ENCODE measurements around the gene SH3RF3. TPM values are rescaled to one million over a fixed set of nuclear protein-coding genes. Genes with fewer than 3 reads are reported as not detected.
"Not testable (repeated sequence)": the region's sequence is repeated elsewhere in the genome, so short reads cannot be mapped to it uniquely, and the experiment has no call there.

SH3RF3 gene
- total RNA-seq, 1 donor from 2014 or later = 12.3 TPM

- DNase-seq = no peak
Measured at GRCh38 chr2:109159096-109159495, 30.1 kb downstream of the SH3RF3 start.

- no peak for DNase-seq
Measured at GRCh38 chr2:109160714-109161440, 31.9 kb downstream of the SH3RF3 start.

GRCh38 chr2:109162367-109162766 lies 33.4 kb downstream of the SH3RF3 start:
- not testable (repeated sequence) for DNase-seq

DNA sequence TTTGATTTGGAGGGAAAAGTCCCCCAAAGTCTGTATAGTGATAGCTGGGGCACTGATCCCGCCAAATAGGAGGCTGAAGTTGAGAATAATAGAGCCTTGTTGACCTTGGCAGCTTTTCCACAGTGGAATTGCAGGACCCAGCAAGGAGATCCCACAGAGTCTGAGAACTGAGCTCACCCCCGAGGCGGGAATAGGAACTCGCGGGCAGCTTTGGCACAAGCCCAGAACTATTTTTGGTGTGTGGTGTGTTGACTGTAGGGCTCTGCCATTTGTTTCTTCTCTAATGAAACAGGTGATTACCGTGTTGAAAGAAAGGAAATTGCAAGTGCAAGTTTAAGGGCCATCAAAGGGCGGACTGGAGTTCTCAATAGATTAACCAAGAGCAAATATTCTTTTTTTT lies 34.0 kb downstream of the SH3RF3 start:
- no peak for DNase-seq

DNA sequence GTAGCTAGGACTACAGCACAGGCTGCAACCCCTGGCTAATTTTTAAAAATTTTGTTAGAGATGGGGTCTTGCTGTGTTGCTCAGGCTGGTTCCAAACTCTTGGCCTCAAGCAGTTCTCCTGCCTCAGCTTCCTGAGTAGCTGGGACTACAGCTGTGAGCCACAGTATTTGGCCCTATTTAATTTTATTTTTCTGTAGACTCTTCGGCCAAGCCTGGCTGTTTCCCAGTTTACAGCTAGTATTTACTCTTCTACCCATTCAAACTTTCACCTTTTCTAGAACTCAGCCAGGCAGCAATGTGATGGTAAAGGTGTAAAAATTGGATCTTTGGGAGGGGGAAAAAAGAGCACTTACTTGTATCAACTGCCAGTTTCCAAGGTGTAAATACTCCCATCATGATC lies 35.3 kb downstream of the SH3RF3 start:
- no peak for DNase-seq

DNA sequence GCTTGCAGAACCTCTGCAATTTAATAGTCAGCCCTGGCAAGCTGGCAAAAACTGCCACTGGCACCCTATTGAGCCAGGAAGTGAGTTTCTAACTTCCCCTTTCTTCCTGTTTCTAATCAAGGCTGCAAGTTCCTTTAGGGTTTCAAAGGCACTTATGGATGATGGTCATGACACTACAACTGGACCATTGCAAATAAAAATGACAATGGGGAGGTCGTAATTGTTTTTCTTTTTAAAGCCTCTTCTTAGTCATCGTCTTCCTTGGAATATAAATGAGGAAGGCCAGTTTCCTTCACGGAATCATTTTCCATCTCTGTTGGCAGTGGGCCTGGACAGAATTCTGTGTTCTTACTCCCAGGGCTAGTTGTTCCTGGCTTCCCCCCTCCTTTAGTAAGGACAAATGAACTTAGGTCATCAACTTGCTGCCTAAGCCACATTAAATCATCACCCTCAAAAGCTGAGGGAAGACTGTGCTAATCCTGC lies 35.8 kb downstream of the SH3RF3 start:
- DNase-seq = no peak

DNA sequence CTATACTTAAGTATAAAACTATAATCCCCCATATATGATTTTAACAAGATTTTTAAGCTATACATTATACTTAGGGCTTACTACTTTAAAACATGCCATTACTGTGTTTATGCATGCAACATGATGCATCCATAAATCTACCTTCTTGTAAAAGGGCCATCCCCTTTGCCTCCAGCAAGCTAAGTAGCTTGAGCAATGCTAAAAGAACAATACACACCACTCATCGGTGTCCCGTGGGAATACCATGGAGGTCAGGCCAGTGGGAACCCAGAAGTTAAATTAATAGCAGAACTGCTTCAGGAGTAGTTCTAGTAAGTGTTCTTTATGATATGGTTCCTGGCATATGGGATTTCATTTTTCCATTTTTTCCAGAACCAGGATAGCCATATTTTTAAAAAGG lies 37.8 kb downstream of the SH3RF3 start:
- no peak for DNase-seq

GRCh38 chr2:109168086-109168485 lies 39.1 kb downstream of the SH3RF3 start:
- no peak for DNase-seq

DNA sequence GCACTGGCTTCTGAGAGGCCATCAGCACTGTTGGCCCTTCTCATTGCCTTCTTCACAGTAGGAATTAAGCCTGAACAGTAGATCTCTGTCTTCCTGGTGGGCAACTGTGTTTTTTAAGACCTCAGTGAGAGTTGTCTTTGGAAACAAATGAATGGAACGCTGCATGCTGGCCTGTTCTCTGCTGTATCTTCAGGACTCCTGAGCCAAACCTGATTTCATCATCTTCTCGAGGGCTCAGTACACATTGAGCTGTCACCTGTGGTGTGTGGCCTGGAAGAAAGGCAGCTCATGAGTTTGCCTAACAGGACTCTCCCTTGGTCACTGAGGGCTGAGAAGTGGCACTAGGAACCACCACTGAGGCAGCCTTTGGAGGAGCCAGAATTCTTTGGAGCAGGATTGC lies 39.7 kb downstream of the SH3RF3 start:
- DNase-seq = no peak

GRCh38 chr2:109170645-109171044 lies 41.6 kb downstream of the SH3RF3 start:
- DNase-seq = no peak

DNA sequence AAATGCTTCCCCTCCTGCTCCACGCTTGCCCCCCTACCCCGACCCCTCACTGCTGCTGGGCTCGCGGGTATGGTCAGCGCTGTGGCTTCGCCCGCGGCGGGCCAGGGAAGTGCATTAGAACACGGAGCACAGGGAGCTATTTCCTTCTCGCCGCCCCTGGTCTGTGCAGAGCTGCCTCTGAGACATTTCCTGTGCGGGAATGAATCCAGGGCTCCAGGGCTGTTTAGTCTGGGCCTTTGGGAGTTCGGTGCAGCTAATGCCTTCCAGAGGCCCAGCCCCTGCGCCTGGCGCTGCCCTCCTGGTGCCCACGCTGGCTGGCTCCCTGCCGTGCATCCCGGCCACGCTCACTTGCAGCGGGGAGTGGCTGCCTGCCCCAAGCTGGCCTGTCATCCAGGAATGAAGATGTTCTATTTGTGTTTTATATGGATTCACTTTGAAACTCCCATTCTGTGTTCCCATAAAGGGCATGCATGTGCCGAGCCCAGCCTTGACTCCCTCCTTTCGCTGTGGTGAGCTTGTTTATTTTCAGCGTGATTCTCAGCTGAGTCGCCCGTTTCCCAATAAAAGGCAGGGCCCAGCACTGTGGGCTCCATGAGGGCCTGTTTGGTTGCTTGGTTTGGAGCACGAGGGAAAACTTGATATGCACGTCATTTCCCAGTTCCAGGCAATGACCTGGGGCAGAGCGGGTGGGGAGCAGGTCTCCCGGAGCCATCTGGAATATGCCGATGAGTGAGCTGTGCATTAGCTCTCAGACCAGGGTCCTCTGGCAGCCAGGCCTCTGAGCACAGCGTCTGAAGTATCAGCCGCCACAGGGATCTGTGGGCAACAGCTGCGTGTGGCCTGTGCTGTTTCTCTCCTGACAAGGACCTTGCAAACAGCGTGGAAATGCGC lies 42.7 kb downstream of the SH3RF3 start:
- DNase-seq = no peak

DNA sequence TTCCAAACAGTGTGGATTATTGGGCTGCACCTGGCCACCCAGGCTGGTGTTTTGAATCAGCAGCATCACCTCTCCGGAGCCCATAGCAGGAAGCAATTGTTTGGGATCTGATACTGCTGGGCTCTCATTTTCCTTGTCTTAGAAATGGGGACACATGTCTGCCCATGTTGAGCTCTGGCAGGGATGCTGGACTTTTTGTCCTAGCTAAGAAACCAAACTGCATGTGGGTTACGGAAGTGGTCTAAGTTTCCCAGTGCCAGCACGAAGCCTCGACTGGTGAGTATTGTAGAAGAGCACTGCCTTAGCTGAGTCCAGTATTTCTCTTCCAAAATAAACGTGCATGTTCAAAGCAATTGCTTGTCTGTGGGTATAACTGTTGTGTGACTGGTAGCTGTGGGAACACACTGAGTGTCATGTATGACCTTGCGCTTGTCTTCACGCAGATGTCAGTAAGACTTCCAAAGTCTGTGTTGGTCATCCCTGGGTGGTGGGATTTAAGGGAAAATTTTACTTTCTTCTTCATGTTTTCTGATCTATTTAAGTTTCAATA lies 43.6 kb downstream of the SH3RF3 start:
- no peak for DNase-seq

- no peak for DNase-seq
Measured at GRCh38 chr2:109173311-109174171, 44.5 kb downstream of the SH3RF3 start.

- DNase-seq = no peak
Measured at GRCh38 chr2:109174214-109174613, 45.2 kb downstream of the SH3RF3 start.

DNA sequence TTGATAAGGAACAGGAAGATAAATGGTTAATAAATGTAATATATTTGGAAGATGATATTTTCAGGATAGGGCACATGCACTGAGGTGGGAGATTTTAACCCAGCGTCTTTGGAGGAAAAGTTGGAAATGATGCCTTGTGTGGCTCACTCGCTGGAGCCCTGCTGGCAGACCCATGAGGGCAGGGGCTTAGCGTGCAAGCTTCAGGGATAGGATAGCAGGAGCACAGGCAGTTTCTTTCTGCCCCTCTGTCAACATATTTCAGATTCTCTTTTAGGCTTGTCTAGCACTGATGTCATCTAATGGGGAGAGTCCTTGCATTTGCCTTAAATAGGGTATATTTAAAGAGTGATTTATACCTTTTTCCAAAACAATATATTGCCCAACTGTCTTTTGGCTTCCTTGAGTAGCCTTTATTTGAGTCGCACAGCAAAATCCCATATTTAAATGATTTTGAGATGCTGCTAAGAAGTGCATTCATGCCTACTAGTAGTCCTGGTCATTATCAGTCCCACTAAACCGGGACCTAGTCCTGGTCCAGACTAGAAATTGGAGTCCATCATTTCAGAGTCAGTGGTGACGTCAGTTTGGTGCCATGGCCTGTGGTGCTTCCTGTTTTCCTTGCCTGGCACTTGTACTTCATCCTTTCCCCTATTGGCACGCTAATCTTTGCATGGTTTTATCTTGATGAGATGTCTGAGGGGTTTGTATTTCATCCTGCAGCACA lies 45.8 kb downstream of the SH3RF3 start:
- no peak for DNase-seq

- DNase-seq = no peak
Measured at GRCh38 chr2:109175350-109175678, 46.3 kb downstream of the SH3RF3 start.

DNA sequence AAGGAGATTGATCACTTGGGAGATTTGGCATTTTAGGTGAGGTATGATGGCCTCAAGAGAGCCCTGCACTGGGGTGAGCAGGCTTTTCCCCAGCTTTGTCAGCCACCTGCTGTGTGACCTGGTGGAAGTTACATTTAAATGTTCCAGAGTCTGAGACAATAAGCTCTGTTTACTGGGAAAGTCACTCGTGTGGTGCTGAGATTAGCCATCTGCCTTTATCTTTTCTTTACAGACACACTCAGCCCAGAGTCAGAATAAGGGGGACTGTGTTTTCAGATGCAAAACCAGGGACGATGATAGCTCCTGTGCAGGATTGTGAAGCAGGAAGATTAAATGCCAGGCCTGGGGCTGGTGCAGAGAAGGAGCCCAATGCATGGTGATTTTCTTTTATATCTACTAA lies 47.9 kb downstream of the SH3RF3 start:
- no peak for DNase-seq

DNA sequence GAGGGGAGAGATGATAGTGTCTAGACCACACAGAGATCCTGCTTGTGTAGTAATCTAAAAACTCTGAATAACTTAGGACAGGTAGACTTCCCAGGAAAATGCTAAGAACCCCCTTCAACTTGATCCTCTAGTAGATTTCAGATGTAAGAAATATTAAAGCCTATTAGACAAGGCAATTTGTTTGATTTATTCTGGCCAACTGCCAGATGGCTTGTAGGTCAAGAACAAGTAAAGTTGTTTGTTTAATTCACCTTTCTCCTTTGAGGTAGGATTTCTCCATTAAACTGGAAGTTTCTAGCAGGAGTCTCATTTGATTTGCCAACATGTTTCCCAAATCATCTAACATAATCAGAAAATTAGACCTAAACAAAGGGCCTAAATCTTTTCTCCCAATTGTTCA lies 48.6 kb downstream of the SH3RF3 start:
- no peak for DNase-seq

DNA sequence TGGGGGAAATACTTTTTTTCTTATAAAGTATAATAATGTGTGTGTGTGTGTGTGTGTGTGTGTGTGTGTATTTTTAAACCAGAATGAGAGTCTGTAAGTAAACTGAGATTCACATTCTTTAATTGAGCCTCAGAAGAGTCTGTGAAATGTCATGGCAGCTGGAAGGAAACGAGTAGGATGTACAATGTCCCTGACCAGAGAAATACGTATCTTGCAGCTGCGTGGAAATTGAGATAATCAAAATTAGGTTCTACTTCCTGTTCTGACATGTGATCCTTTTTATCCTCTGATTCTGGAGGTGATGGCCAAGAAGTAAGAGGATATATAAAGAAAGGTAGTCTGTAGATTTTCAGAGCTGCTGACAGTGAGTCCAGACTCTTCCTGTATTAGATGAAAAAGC lies 50.0 kb downstream of the SH3RF3 start:
- no peak for DNase-seq

DNA sequence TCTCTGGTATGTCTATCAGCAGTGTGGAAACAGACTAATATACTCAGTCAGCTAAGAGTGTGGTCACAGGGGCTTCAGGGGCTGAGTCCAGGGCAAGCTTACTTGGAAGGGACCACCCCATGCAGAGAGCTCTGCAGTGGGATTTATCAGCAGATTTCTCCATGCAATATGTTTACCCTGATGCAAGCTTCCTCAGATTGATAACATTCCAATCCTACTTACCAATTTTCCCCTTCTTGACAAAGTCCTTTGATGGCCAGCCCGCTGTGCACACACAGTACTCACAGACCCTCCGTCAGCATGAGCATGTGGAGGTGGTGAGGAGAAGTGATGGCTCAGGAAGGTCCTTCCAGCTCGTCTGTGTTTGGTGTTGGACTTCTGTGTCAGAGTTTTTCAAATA lies 51.8 kb downstream of the SH3RF3 start:
- no peak for DNase-seq

GRCh38 chr2:109182426-109182825 lies 53.4 kb downstream of the SH3RF3 start:
- no peak for DNase-seq

DNA sequence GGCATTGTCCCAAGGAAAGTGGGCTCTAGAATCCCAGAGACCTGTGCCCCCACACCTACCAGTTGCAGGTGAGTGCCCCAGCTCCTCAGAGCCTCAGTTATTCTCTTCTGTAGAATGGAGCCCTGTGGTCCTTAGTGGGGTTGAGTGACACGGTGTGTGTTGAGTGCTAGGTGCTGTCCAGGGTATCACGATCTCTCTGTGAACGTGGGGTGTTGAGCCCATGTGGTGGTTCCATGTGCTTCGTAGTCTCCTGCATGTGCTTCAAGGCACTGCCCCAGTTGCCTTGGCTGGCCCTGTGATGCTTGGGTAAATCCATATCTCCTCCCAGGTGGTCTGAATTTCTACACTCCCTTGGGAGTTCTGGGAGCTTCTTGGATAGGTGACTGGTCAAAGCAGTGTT lies 54.9 kb downstream of the SH3RF3 start:
- DNase-seq = no peak

Data from occipital lobe (tissue), 2 donors.